ENCODE measurements around the gene CHRM5. TPM values are rescaled to one million over a fixed set of nuclear protein-coding genes. Genes with fewer than 3 reads are reported as not detected.

CHRM5 gene
- total and polyA plus RNA-seq, 2 of the 8 experiments (the other 6 are each of a cell fraction or from before 2014, with no cell fraction given): not detected

- H2BK5ac ChIP-seq (ENCODE audit: low read depth, low read length): no peak overlapping the region
- no peak overlapping the region for H2AK5ac ChIP-seq (ENCODE audit: low read depth, low read length)
- no peak overlapping the region for H3K4ac ChIP-seq (replicated peaks; ENCODE audit: insufficient read length, low read depth, low read length)
- H3K4me3 ChIP-seq (ENCODE audit: extremely low read depth in 1 of 4, insufficient read depth in 2 of 4, low read depth in 3 of 4, low read length in 4 of 4): no peak overlapping the region
- H4K91ac ChIP-seq (replicated peaks; ENCODE audit: insufficient read length, low read length): no peak overlapping the region
- H2AFZ ChIP-seq (ENCODE audit: low read length): no peak overlapping the region
- no peak overlapping the region for H3K18ac ChIP-seq (ENCODE audit: extremely low read depth, low read length)
- no peak overlapping the region for H3K9ac ChIP-seq (replicated peaks in 1 of 4; ENCODE audit: extremely low read depth in 1 of 4, low read depth in 3 of 4, low read length in 3 of 4)
- H3K9me3 ChIP-seq (ENCODE audit: insufficient read depth in 2 of 2, low read depth in 1 of 2, low read length in 1 of 2): no peaks in the 10 kb centered on the region
- H3K79me1 ChIP-seq (ENCODE audit: low read depth, low read length): no peaks in the 10 kb centered on the region; the same call in 1 of the 2 replicates
- FAIRE-seq (no peak), DNase-seq (ENCODE audit: low read depth in 1 of 2, low spot score in 2 of 2) (no peak)
- H2BK12ac ChIP-seq (ENCODE audit: low read depth, low read length): no peak overlapping the region
- H3K4me2 ChIP-seq (ENCODE audit: insufficient read depth in 1 of 2, low read depth in 2 of 2, low read length in 2 of 2): no peak overlapping the region
- no peaks in the 10 kb centered on the region for H4K20me1 ChIP-seq (replicated peaks in 1 of 2; ENCODE audit: control insufficient read depth in 1 of 2, insufficient read depth in 2 of 2, low read length in 2 of 2)
- H3K14ac ChIP-seq (ENCODE audit: insufficient read length): no peak overlapping the region
- H3K23ac ChIP-seq (ENCODE audit: insufficient read length): no peak overlapping the region
- no peaks in the 10 kb centered on the region for H3K79me2 ChIP-seq (ENCODE audit: control insufficient read depth in 1 of 2, insufficient read depth in 2 of 2, low read length in 2 of 2)
- no peaks in the 10 kb centered on the region; the same call in 1 of the 2 replicates for H3K23me2 ChIP-seq (ENCODE audit: low read depth, low read length)
- no peaks in the 10 kb centered on the region for H3K36me3 ChIP-seq (ENCODE audit: control insufficient read depth in 2 of 4, insufficient read depth in 4 of 4, low read length in 3 of 4)
- H4K8ac ChIP-seq (ENCODE audit: extremely low read depth, insufficient read depth, low read length): no peak overlapping the region
- ChIA-PET POLR2A (ENCODE audit: partially characterized antibody) (no interaction called here), CTCF (ENCODE audit: partially characterized antibody) (interaction anchor here (0.7 kb wide), 1 partner anchor 9 kb away, joined by 3 read pairs; no protein-coding TSS in a partner anchor)
- no peak overlapping the region for H2BK15ac ChIP-seq (ENCODE audit: low read length)
- no peaks in the 10 kb centered on the region for H3K27me3 ChIP-seq (replicated peaks in 1 of 4; ENCODE audit: control insufficient read depth in 3 of 4, extremely low read depth in 1 of 4, insufficient read depth in 3 of 4, low read length in 3 of 4)
- H3K27ac ChIP-seq (ENCODE audit: low read depth, low read length): no peak overlapping the region
- H3K4me1 ChIP-seq (replicated peaks in 1 of 4; ENCODE audit: control insufficient read depth in 3 of 4, insufficient read depth in 4 of 4, low read length in 3 of 4): no peaks in the 10 kb centered on the region
- no peak overlapping the region for H2BK120ac ChIP-seq (replicated peaks; ENCODE audit: low read depth, low read length)
- H4K5ac ChIP-seq (ENCODE audit: insufficient read length, low read depth, low read length): no peak overlapping the region
- no peak overlapping the region for H3K56ac ChIP-seq (replicated peaks; ENCODE audit: insufficient read length, low read depth, low read length)
- WGBS, 2 experiments (ENCODE audit: extremely low coverage in 1 of 2, insufficient coverage in 1 of 2, insufficient read length in 1 of 2, insufficient replicate concordance in 2 of 2, low coverage in 1 of 2, low lambda C conversion rate in 2 of 2, missing lambda C conversion rate in 1 of 2): 60% methylated on average over 3 of the region's 3 CpGs; no CpG with 5 or more reads in 1 of the 2 experiments
- H2BK20ac ChIP-seq (ENCODE audit: low read length): no peak overlapping the region
- TF ChIP-seq MAX (IDR thresholded peaks at IDR 0.05): no peak
- TF ChIP-seq RAD21 (IDR thresholded peaks at IDR 0.05 in 1 of 2, conservative IDR thresholded peaks at IDR 0.05 in 1 of 2; ENCODE audit: low read depth in 2 of 2, low read length in 2 of 2): no peak
- no peak for TF ChIP-seq GTF2F1 (IDR thresholded peaks at IDR 0.05; ENCODE audit: borderline replicate concordance, low read depth, low read length)
- no peak for TF ChIP-seq HDAC6 (IDR thresholded peaks at IDR 0.05; ENCODE audit: low read depth, low read length)
- TF ChIP-seq CHD2 (IDR thresholded peaks at IDR 0.05; ENCODE audit: low read length): no peak
- TF ChIP-seq E2F6 (IDR thresholded peaks at IDR 0.05): no peak
- TF ChIP-seq CEBPB (IDR thresholded peaks at IDR 0.05; ENCODE audit: low read depth, low read length): no peak
- no peak for TF ChIP-seq POLR2A (IDR thresholded peaks at IDR 0.05; ENCODE audit: control extremely low read depth in 1 of 2, low read depth in 2 of 2, low read length in 2 of 2)
- no peak for TF ChIP-seq TAF7 (optimal IDR thresholded peaks at IDR 0.05; ENCODE audit: borderline replicate concordance, low read depth, low read length)
Observed at GRCh38 chr15:34001536-34001935, 33.2 kb downstream of the CHRM5 start.
